GM19023 (cell line): ENCODE results near the gene MAP4.
"Not testable (repeated sequence)": the region's sequence is repeated elsewhere in the genome, so short reads cannot be mapped to it uniquely, and the experiment has no call there.

Experiments used
- ATAC-seq: cut with Tn5 transposase; IDR thresholded peaks from one replicate; pipeline ENCODE4 v1.9.1; 2021; ENCODE audit warnings: mild to moderate bottlenecking, moderate library complexity; ENCODE audit not compliant: unreplicated experiment

Gene MAP4

GRCh38 chr3:48014358-48014757 lies 1.9 kb downstream of the MAP4 start:
- ATAC-seq: no peak

- no peak for ATAC-seq
Measured at GRCh38 chr3:48013288-48013980, 2.8 kb downstream of the MAP4 start.

GRCh38 chr3:48012659-48013058 lies 3.6 kb downstream of the MAP4 start:
- ATAC-seq: no peak

- ATAC-seq: not testable (repeated sequence)
Measured at GRCh38 chr3:48008066-48008465, 8.2 kb downstream of the MAP4 start.

- not testable (repeated sequence) for ATAC-seq
Measured at GRCh38 chr3:48007361-48007760, 8.9 kb downstream of the MAP4 start.

GRCh38 chr3:48006794-48007193 lies 9.4 kb downstream of the MAP4 start:
- not testable (repeated sequence) for ATAC-seq

- no peak for ATAC-seq
Measured at GRCh38 chr3:48004694-48005093, 11.5 kb downstream of the MAP4 start.

- no peak for ATAC-seq
Measured at GRCh38 chr3:48002787-48003186, 13.4 kb downstream of the MAP4 start.

GRCh38 chr3:48001991-48002390 lies 14.2 kb downstream of the MAP4 start:
- ATAC-seq: no peak

GRCh38 chr3:48000212-48000611 lies 16.0 kb downstream of the MAP4 start:
- no peak for ATAC-seq

- ATAC-seq: no peak
Measured at GRCh38 chr3:47996440-47996839, 19.8 kb downstream of the MAP4 start.

GRCh38 chr3:47994180-47994579 lies 22.0 kb downstream of the MAP4 start:
- no peak for ATAC-seq

- no peak for ATAC-seq
Measured at GRCh38 chr3:47991341-47991740, 24.9 kb downstream of the MAP4 start.

- no peak for ATAC-seq
Measured at GRCh38 chr3:47989981-47990440, 26.2 kb downstream of the MAP4 start.

- no peak for ATAC-seq
Measured at GRCh38 chr3:47985381-47985780, 30.8 kb downstream of the MAP4 start.

- no peak for ATAC-seq
Measured at GRCh38 chr3:47984075-47984728, 32.0 kb downstream of the MAP4 start.

GRCh38 chr3:47980795-47981194 lies 35.4 kb downstream of the MAP4 start:
- ATAC-seq: no peak

- no peak for ATAC-seq
Measured at GRCh38 chr3:47979070-47979469, 37.1 kb downstream of the MAP4 start.

GRCh38 chr3:47978386-47978785 lies 37.8 kb downstream of the MAP4 start:
- no peak for ATAC-seq

GRCh38 chr3:47976135-47976732 lies 40.0 kb downstream of the MAP4 start:
- no peak for ATAC-seq

GRCh38 chr3:47974974-47975470 lies 41.2 kb downstream of the MAP4 start:
- no peak for ATAC-seq

GRCh38 chr3:47971081-47971480 lies 45.1 kb downstream of the MAP4 start:
- ATAC-seq: no peak
